ENCODE results near the gene XKR8.
"Not testable (repeated sequence)": the region's sequence is repeated elsewhere in the genome, so short reads cannot be mapped to it uniquely, and the experiment has no call there.

The XKR8 gene

DNA sequence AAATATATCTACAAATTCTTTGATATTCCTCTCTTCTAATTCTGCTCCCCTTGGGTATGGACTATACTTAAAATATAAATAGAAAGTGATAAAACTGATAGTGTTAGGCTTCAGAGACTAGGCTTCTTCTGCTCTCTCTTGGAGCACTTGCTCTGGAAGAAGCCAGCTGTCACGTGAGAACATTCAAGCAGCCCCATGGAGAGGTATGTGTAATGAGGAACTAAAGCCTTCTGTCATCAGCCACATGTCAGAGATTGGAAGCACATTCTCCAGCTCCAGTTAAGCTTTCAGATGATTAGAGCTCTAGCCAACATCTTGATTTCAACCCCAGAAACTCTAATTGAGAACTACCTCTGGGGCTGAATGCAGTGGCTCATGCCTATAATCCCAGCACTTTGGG, 34.3 kb downstream of the XKR8 start:
- no peak for DNase-seq

- not testable (repeated sequence) for DNase-seq
These were observed 34.8 kb downstream of the XKR8 start for GRCh38 chr1:27994526-27994925.

- no peak for DNase-seq
These were observed 39.3 kb downstream of the XKR8 start for GRCh38 chr1:27999055-27999454.

DNA sequence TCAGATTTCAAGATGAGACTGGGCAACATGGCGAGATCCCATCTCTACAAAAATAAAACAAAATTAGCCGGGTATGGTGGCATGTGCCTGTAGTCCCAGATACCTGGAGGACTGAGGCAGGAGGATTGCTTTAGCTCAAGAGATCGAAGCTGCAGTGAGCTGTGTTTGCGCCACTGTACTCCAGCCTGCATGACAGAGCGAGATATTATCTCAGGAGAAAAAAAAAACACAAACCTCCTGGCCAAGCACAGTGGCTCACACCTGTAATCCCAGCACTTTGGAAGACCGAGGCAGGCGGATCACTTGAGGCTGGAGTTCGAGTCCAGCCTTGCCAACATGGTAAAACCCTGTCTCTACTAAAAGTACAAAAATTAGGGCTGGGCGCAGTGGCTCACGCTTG, 42.8 kb downstream of the XKR8 start:
- DNase-seq: no peak

GRCh38 chr1:28003117-28003516, 43.3 kb downstream of the XKR8 start:
- DNase-seq: not testable (repeated sequence)

DNA sequence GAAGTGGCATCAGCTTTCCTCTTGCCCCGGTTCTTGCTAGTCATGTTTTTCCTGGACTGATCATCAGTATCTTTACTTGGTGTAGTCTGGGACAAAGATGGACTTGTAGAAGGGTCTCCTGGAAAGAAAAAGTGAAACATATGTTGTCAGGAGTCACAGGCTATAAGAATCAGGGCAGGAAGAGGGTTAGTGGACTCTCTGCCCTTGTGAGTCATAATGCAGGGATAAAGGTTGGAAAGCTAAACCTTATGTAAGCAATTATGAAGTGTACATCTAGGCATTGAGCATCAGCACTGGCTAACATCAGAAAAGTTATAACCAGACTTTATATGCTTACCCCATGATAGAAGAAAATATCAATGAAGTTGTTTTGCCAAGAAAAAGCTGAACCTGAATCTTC, 51.2 kb downstream of the XKR8 start:
- no peak for DNase-seq
